GM23338 (cell line): ENCODE measurements around the gene SUCLG2. TPM values are rescaled to one million over a fixed set of nuclear protein-coding genes. Genes with fewer than 3 reads are reported as not detected.
A peak's percentile ranks its signal among the peaks of the same experiment; 100 is the strongest.

Source experiments
- ATAC-seq: fragments of 200-7000 bp; cut with Tn5 transposase; 3 replicates; pipeline ENCODE4 v1.9.1; 2020
- DNase-seq: peaks from one replicate; pipeline ENCODE4 v3.0.0-alpha.2; 2015; ENCODE audit warnings: low spot score
- H2AFZ ChIP-seq: fragments of 200-600 bp; sonication (generic); 2 replicates; pipeline ENCODE4 v1.8.0; 2016; ENCODE audit warnings: antibody characterized with exemption, mild to moderate bottlenecking, moderate library complexity
- H3F3A ChIP-seq: fragments of 200-600 bp; sonication (generic); replicated peaks from 2 replicates; pipeline ENCODE4 v1.8.0; 2017; ENCODE audit warnings: antibody characterized with exemption, mixed run types, low read depth
- H3K27ac ChIP-seq: fragments of 200-600 bp; sonication (generic); 2 replicates; pipeline ENCODE4 v1.6.1; 2016; ENCODE audit warnings: low read depth
- H3K27me3 ChIP-seq: fragments of 200-600 bp; sonication (generic); 2 replicates; pipeline ENCODE4 v1.8.0; 2016; ENCODE audit warnings: mild to moderate bottlenecking, mixed run types, moderate library complexity; ENCODE audit not compliant: insufficient read depth
- H3K36me3 ChIP-seq: fragments of 200-600 bp; sonication (generic); 2 replicates; pipeline ENCODE4 v1.8.0; 2016; ENCODE audit warnings: mild to moderate bottlenecking; ENCODE audit not compliant: insufficient read depth
- H3K4me1 ChIP-seq: fragments of 200-600 bp; sonication (generic); 2 replicates; pipeline ENCODE4 v1.8.0; 2016; ENCODE audit warnings: mild to moderate bottlenecking, moderate library complexity; ENCODE audit not compliant: insufficient read depth
- H3K4me2 ChIP-seq: fragments of 200-600 bp; sonication (generic); 2 replicates; pipeline ENCODE4 v1.7.1; 2017; ENCODE audit warnings: mixed run types
- H3K4me3 ChIP-seq: fragments of 200-600 bp; sonication (generic); 2 replicates; pipeline ENCODE4 v1.6.1; 2016; ENCODE audit warnings: mixed run types
- H3K79me2 ChIP-seq: fragments of 200-600 bp; sonication (generic); replicated peaks from 2 replicates; pipeline ENCODE4 v1.8.0; 2017; ENCODE audit warnings: mild to moderate bottlenecking; ENCODE audit not compliant: insufficient read depth
- H3K9me2 ChIP-seq: fragments of 200-600 bp; sonication (generic); 2 replicates; pipeline ENCODE4 v1.8.0; 2017; ENCODE audit not compliant: insufficient read depth
- H4K20me1 ChIP-seq: fragments of 200-600 bp; sonication (generic); replicated peaks from 2 replicates; pipeline ENCODE4 v1.8.0; 2017; ENCODE audit warnings: mild to moderate bottlenecking; ENCODE audit not compliant: insufficient read depth
- H3K27ac Mint-ChIP-seq: 2 replicates; pipeline ENCODE4 v1.8.0; 2020; ENCODE audit warnings: inconsistent platforms, mild to moderate bottlenecking, moderate library complexity, mixed read lengths
- H3K27me3 Mint-ChIP-seq: 3 replicates; pipeline ENCODE4 v1.8.0; 2022; ENCODE audit warnings: low read depth, mild to moderate bottlenecking, moderate library complexity, mixed read lengths, inconsistent platforms; ENCODE audit not compliant: insufficient read depth, poor library complexity
- H3K36me3 Mint-ChIP-seq: 3 replicates; pipeline ENCODE4 v1.8.0; 2021; ENCODE audit warnings: low read depth, mild to moderate bottlenecking, inconsistent platforms, moderate library complexity, mixed read lengths
- H3K4me1 Mint-ChIP-seq: 3 replicates; pipeline ENCODE4 v1.8.0; 2020; ENCODE audit warnings: mild to moderate bottlenecking, inconsistent platforms, mixed read lengths
- H3K4me3 Mint-ChIP-seq: 3 replicates; pipeline ENCODE4 v1.8.0; 2021; ENCODE audit warnings: moderate library complexity, mild to moderate bottlenecking, inconsistent platforms, mixed read lengths
- H3K9me3 Mint-ChIP-seq: 3 replicates; pipeline ENCODE4 v1.8.0; 2020; ENCODE audit warnings: moderate library complexity, mild to moderate bottlenecking, inconsistent platforms, mixed read lengths
- EZH2phosphoT487 ChIP-seq: fragments of 200-600 bp; sonication (generic); IDR thresholded peaks from one replicate; pipeline ENCODE4 v1.8.1; 2018; ENCODE audit warnings: antibody characterized with exemption; ENCODE audit not compliant: unreplicated experiment
- JUNB ChIP-seq: IDR thresholded peaks from one replicate; pipeline ENCODE4 v1.6.1; 2016; ENCODE audit warnings: antibody characterized with exemption; ENCODE audit not compliant: unreplicated experiment
- polyA plus RNA-seq: library from polyadenylated mRNA; unstranded; fragments of >200 nt; fragmentation: Nextera tagmentation; extraction: Ambion mirVana; gene quantifications from 2 replicates; pipeline ENCODE4 v1.2.1, GENCODE V29; 2016
- total RNA-seq: library from RNA; depleted of rRNA; stranded (reverse); fragments of >200 nt; shearing (Covaris generic); gene quantifications from 2 replicates; pipeline ENCODE4 v1.2.3, GENCODE V29; 2014
- TF ChIP-seq, protein P1 (sequence below): fragments of 250-450 bp; sonication (Bioruptor Pico); IDR thresholded peaks from 2 replicates; pipeline ENCODE4 v1.5.0; 2020; ENCODE audit warnings: mild to moderate bottlenecking, moderate library complexity
- TF ChIP-seq, protein P2 (sequence below), 2 experiments: fragments of 200-600 bp in 1 of 2; sonication (generic) in 1 of 2; conservative IDR thresholded peaks; 2 replicates each; pipeline versions ENCODE4 v1.5.1 to v1.6.1; 2016 to 2017; ENCODE audit warnings: antibody characterized with exemption in 2 of 2, low read depth in 2 of 2, mild to moderate bottlenecking in 2 of 2, moderate library complexity in 1 of 2

The SUCLG2 gene
- total and polyA plus RNA-seq, 2 experiments from 2014 or later: 29.3 to 39.0 TPM

DNA sequence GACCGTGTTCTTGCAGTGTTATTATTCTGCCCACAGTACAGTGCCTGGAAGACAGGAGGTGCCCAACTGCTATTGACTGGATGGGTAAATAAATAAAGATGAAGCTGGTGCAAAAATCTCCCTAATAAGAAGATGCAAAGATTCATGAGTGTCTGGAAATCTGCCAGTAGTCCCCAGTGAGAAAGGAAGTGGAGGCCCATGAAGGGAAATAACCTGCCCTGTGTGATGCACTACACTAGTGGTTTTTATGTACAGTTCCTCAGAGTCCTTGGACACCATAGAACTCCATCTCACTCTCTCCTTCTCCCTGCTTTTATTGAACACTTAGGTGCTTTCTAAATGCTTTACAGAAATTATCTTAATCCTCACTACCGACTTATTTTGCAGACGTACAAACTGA, 8.3 kb upstream of the SUCLG2 start (continued):
- TF ChIP-seq, protein P1, sequence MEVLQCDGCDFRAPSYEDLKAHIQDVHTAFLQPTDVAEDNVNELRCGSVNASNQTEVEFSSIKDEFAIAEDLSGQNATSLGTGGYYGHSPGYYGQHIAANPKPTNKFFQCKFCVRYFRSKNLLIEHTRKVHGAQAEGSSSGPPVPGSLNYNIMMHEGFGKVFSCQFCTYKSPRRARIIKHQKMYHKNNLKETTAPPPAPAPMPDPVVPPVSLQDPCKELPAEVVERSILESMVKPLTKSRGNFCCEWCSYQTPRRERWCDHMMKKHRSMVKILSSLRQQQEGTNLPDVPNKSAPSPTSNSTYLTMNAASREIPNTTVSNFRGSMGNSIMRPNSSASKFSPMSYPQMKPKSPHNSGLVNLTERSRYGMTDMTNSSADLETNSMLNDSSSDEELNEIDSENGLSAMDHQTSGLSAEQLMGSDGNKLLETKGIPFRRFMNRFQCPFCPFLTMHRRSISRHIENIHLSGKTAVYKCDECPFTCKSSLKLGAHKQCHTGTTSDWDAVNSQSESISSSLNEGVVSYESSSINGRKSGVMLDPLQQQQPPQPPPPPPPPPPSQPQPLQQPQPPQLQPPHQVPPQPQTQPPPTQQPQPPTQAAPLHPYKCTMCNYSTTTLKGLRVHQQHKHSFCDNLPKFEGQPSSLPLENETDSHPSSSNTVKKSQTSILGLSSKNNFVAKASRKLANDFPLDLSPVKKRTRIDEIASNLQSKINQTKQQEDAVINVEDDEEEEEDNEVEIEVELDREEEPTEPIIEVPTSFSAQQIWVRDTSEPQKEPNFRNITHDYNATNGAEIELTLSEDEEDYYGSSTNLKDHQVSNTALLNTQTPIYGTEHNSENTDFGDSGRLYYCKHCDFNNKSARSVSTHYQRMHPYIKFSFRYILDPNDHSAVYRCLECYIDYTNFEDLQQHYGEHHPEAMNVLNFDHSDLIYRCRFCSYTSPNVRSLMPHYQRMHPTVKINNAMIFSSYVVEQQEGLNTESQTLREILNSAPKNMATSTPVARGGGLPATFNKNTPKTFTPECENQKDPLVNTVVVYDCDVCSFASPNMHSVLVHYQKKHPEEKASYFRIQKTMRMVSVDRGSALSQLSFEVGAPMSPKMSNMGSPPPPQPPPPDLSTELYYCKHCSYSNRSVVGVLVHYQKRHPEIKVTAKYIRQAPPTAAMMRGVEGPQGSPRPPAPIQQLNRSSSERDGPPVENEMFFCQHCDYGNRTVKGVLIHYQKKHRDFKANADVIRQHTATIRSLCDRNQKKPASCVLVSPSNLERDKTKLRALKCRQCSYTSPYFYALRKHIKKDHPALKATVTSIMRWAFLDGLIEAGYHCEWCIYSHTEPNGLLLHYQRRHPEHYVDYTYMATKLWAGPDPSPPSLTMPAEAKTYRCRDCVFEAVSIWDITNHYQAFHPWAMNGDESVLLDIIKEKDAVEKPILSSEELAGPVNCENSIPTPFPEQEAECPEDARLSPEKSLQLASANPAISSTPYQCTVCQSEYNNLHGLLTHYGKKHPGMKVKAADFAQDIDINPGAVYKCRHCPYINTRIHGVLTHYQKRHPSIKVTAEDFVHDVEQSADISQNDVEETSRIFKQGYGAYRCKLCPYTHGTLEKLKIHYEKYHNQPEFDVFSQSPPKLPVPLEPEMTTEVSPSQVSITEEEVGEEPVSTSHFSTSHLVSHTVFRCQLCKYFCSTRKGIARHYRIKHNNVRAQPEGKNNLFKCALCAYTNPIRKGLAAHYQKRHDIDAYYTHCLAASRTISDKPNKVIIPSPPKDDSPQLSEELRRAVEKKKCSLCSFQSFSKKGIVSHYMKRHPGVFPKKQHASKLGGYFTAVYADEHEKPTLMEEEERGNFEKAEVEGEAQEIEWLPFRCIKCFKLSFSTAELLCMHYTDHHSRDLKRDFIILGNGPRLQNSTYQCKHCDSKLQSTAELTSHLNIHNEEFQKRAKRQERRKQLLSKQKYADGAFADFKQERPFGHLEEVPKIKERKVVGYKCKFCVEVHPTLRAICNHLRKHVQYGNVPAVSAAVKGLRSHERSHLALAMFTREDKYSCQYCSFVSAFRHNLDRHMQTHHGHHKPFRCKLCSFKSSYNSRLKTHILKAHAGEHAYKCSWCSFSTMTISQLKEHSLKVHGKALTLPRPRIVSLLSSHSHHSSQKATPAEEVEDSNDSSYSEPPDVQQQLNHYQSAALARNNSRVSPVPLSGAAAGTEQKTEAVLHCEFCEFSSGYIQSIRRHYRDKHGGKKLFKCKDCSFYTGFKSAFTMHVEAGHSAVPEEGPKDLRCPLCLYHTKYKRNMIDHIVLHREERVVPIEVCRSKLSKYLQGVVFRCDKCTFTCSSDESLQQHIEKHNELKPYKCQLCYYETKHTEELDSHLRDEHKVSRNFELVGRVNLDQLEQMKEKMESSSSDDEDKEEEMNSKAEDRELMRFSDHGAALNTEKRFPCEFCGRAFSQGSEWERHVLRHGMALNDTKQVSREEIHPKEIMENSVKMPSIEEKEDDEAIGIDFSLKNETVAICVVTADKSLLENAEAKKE (CRISPR knock-in tag): no peak

DNA sequence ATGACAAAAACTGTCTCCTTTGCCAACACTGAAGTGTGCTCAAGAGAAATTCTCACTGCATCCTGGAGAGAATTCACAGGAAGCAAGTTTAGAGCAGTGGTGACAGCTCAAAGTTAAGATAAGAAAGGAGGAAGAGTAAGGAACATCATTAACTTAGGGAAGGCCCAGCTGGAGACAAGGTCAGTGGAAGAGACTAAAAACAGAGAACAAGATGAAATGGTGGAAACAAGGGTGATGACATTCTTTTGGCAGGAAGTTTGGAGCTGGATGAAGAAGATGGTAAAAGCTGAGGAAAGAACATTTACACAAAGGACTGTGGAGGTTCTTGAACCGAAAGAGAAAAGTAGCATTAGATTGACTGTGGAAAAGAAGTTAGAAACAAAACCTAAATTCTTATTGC, 6.7 kb upstream of the SUCLG2 start:
- no peak overlapping the region for H3K4me2 ChIP-seq
- H3K27me3 ChIP-seq: no peaks in the 10 kb centered on the region
- no peak for TF ChIP-seq JUNB
- H3K27me3 Mint-ChIP-seq: no peaks in the 10 kb centered on the region
- H3K9me2 ChIP-seq: 0 out of 2 replicates have a peak, but pooled peaks cover 7% of the 10 kb centered on the region
- no peaks in the 10 kb centered on the region for H3K9me3 Mint-ChIP-seq
- H3K4me3 ChIP-seq: no peak overlapping the region
- no peak overlapping the region for H2AFZ ChIP-seq
- ATAC-seq (no peak), DNase-seq (no peak)
- no peak overlapping the region for H3K27ac Mint-ChIP-seq
- H3K36me3 Mint-ChIP-seq: peaks cover under 1% of the 10 kb centered on the region; the same call in 2 of the 3 replicates
- H3K4me1 Mint-ChIP-seq: peaks cover 10% of the 10 kb centered on the region; the same call in 2 of the 3 replicates
- no peaks in the 10 kb centered on the region for H3F3A ChIP-seq
- H3K79me2 ChIP-seq: no peaks in the 10 kb centered on the region
- no peak overlapping the region for H3K27ac ChIP-seq
- H3K36me3 ChIP-seq: no peaks in the 10 kb centered on the region
- no peak overlapping the region for H3K4me3 Mint-ChIP-seq
- H3K4me1 ChIP-seq: no peaks in the 10 kb centered on the region
- H4K20me1 ChIP-seq: no peaks in the 10 kb centered on the region

DNA sequence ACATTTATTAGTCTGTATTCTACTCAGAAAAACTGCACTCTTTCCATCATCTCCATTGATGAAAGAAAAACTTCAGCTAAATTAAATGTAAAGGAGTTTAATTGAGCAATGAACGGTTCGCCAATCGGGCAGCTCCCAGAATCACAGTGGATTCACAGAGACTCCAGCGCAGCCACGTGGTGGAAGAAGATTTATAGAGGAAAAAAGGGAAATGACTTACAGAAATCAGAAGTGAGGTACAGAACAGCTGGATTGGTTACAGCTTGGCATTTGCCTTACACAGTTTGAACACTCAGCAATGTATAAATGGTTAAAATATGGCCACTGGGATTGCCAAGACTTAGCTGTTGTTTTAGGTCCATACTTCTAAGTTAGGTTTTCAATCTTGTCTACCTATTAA, 2.8 kb upstream of the SUCLG2 start:
- H3K27ac ChIP-seq: no peak overlapping the region
- DNase-seq: no peak

More for the DNA sequence above, 2.8 kb upstream of the SUCLG2 start:
- peaks cover 8% of the 10 kb centered on the region for H3K79me2 ChIP-seq
- Mint-ChIP-seq H3K9me3 (no peaks in the 10 kb centered on the region; the same call in 2 of the 3 replicates), H3K36me3 (peaks cover 15% of the 10 kb centered on the region), H3K27ac (no peak overlapping the region), H3K4me1 (peaks cover 20% of the 10 kb centered on the region), H3K27me3 (no peaks in the 10 kb centered on the region), H3K4me3 (no peak overlapping the region)
- ATAC-seq: no peak
- no peak overlapping the region for H3K4me3 ChIP-seq
- no peaks in the 10 kb centered on the region for H3K36me3 ChIP-seq
- H3K4me2 ChIP-seq: no peak overlapping the region
- no peak for TF ChIP-seq EZH2phosphoT487
- TF ChIP-seq, protein P2, sequence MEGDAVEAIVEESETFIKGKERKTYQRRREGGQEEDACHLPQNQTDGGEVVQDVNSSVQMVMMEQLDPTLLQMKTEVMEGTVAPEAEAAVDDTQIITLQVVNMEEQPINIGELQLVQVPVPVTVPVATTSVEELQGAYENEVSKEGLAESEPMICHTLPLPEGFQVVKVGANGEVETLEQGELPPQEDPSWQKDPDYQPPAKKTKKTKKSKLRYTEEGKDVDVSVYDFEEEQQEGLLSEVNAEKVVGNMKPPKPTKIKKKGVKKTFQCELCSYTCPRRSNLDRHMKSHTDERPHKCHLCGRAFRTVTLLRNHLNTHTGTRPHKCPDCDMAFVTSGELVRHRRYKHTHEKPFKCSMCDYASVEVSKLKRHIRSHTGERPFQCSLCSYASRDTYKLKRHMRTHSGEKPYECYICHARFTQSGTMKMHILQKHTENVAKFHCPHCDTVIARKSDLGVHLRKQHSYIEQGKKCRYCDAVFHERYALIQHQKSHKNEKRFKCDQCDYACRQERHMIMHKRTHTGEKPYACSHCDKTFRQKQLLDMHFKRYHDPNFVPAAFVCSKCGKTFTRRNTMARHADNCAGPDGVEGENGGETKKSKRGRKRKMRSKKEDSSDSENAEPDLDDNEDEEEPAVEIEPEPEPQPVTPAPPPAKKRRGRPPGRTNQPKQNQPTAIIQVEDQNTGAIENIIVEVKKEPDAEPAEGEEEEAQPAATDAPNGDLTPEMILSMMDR (conservative IDR thresholded peaks at IDR 0.05; ENCODE audit: low read depth in 2 of 2): 0 out of 4 replicates have a peak, but pooled peaks of 1 of the 2 experiments have one; percentile 7
- H3K4me1 ChIP-seq: peaks cover 14% of the 10 kb centered on the region
- H3K9me2 ChIP-seq: 0 out of 2 replicates have a peak, but pooled peaks cover 7% of the 10 kb centered on the region
- no peaks in the 10 kb centered on the region for H3K27me3 ChIP-seq
- no peak overlapping the region for H2AFZ ChIP-seq
- H3F3A ChIP-seq: no peaks in the 10 kb centered on the region
- no peaks in the 10 kb centered on the region for H4K20me1 ChIP-seq
